HepG2 (cell line): ENCODE measurements around the gene SH3BP5. TPM values are rescaled to one million over a fixed set of nuclear protein-coding genes. Genes with fewer than 3 reads are reported as not detected.

Experiments used
- BRD4 ChIP-seq: sonication (generic); formaldehyde crosslinking; IDR thresholded peaks from 2 replicates; pipeline ENCODE4 v1.4.0; 2020; ENCODE audit warnings: missing genetic modification reagents
- GPBP1L1 ChIP-seq: sonication (generic); formaldehyde crosslinking; IDR thresholded peaks from 2 replicates; pipeline ENCODE4 v1.5.0; 2020; ENCODE audit warnings: mild to moderate bottlenecking, missing genetic modification reagents
- KAT2B ChIP-seq: fragments of 150-350 bp; IDR thresholded peaks from 2 replicates; pipeline ENCODE4 v1.6.1; 2014; ENCODE audit warnings: low read depth, low read length, borderline replicate concordance
- MTF1 ChIP-seq: sonication (generic); formaldehyde crosslinking; IDR thresholded peaks from 2 replicates; pipeline ENCODE4 v1.5.0; 2020; ENCODE audit warnings: missing genetic modification reagents
- NKX3-1 ChIP-seq: sonication (generic); formaldehyde crosslinking; IDR thresholded peaks from 2 replicates; pipeline ENCODE4 v1.5.0; 2020; ENCODE audit warnings: missing genetic modification reagents
- PTBP1 ChIP-seq: fragments of 200-400 bp; formaldehyde crosslinking; IDR thresholded peaks from 2 replicates; pipeline ENCODE4 v1.6.1; 2018; ENCODE audit warnings: low read length, low read depth; ENCODE audit not compliant: poor library complexity, severe bottlenecking
- TEF ChIP-seq: sonication (generic); formaldehyde crosslinking; IDR thresholded peaks from 2 replicates; pipeline ENCODE4 v1.5.0; 2020; ENCODE audit warnings: missing genetic modification reagents
- THAP9 ChIP-seq: sonication (generic); formaldehyde crosslinking; IDR thresholded peaks from 2 replicates; pipeline ENCODE4; 2020; ENCODE audit warnings: missing genetic modification reagents, mild to moderate bottlenecking, borderline replicate concordance
- XRCC5 ChIP-seq: fragments of 200-400 bp; formaldehyde crosslinking; optimal IDR thresholded peaks from 2 replicates; pipeline ENCODE3; 2017; ENCODE audit warnings: mild to moderate bottlenecking, low read length
- ZFX ChIP-seq: sonication (generic); formaldehyde crosslinking; IDR thresholded peaks from 2 replicates; pipeline ENCODE4 v1.4.0; 2020; ENCODE audit warnings: mild to moderate bottlenecking, low read depth, missing genetic modification reagents, moderate library complexity
- ZNF280D ChIP-seq: sonication (generic); formaldehyde crosslinking; IDR thresholded peaks from 2 replicates; pipeline ENCODE4 v1.5.1; 2020; ENCODE audit warnings: mild to moderate bottlenecking, missing genetic modification reagents
- ZNF878 ChIP-seq: sonication (generic); formaldehyde crosslinking; IDR thresholded peaks from 2 replicates; pipeline ENCODE4 v1.8.1; 2023; ENCODE audit warnings: mild to moderate bottlenecking, missing genetic modification reagents, moderate library complexity
- polyA plus RNA-seq, 8 experiments: library from polyadenylated mRNA; depleted of rRNA in 3 of 8; stranded (reverse) in 7 of 8; unstranded in 1 of 8; fragments of >200 nt; fragmentation: Illumina TruSeq in 4 of 8; extraction: Trizol in 4 of 8; gene quantifications; 2 replicates each; pipeline versions ENCODE4 v1.2.1 to v1.2.3, GENCODE V29; 2011 to 2016; ENCODE audit warnings: low read depth in 4 of 8, missing spikeins in 1 of 8, mixed read lengths in 1 of 8; ENCODE audit not compliant: insufficient read depth in 1 of 8
- total RNA-seq, 5 experiments: library from RNA; depleted of rRNA; stranded (reverse); fragments of >200 nt; fragmentation: Illumina TruSeq; extraction: Trizol; gene quantifications; 2 replicates each; pipeline ENCODE4 v1.2.3, GENCODE V29; 2016; ENCODE audit warnings: low read depth in 1 of 5
- TF ChIP-seq, protein P1 (sequence below), 2 experiments: IDR thresholded peaks; 2 replicates each; pipeline ENCODE4 v1.6.1; 2011 to 2012; ENCODE audit warnings: low read length in 2 of 2, borderline replicate concordance in 1 of 2, low read depth in 1 of 2, mild to moderate bottlenecking in 1 of 2, moderate library complexity in 1 of 2

The SH3BP5 gene
- total and polyA plus RNA-seq, 2 of the 13 experiments (the other 11 are each of a cell fraction or from before 2014, with no cell fraction given), result 0.09 to 0.16 TPM

GRCh38 chr3:15205934-15206661 is 126.3 kb downstream of the SH3BP5 start, which contains the start of gene CAPN7 (continued):
- TF ChIP-seq THAP9 (CRISPR knock-in tag) (peak; percentile 87), PTBP1 (no peak), NKX3-1 (CRISPR knock-in tag) (peak; percentile 58; the same call in 1 of the 2 replicates), BRD4 (peak; percentile 54; the same call in 1 of the 2 replicates), ZFX (CRISPR knock-in tag) (peak; percentile 96), GPBP1L1 (CRISPR knock-in tag) (no peak), XRCC5 (peak; percentile 25), KAT2B (no peak), MTF1 (CRISPR knock-in tag) (peak; percentile 85; the same call in 1 of the 2 replicates), ZNF280D (CRISPR knock-in tag) (no peak), TEF (peak; percentile 16; the same call in 1 of the 2 replicates), ZNF878 (no peak)
- TF ChIP-seq, protein P1, sequence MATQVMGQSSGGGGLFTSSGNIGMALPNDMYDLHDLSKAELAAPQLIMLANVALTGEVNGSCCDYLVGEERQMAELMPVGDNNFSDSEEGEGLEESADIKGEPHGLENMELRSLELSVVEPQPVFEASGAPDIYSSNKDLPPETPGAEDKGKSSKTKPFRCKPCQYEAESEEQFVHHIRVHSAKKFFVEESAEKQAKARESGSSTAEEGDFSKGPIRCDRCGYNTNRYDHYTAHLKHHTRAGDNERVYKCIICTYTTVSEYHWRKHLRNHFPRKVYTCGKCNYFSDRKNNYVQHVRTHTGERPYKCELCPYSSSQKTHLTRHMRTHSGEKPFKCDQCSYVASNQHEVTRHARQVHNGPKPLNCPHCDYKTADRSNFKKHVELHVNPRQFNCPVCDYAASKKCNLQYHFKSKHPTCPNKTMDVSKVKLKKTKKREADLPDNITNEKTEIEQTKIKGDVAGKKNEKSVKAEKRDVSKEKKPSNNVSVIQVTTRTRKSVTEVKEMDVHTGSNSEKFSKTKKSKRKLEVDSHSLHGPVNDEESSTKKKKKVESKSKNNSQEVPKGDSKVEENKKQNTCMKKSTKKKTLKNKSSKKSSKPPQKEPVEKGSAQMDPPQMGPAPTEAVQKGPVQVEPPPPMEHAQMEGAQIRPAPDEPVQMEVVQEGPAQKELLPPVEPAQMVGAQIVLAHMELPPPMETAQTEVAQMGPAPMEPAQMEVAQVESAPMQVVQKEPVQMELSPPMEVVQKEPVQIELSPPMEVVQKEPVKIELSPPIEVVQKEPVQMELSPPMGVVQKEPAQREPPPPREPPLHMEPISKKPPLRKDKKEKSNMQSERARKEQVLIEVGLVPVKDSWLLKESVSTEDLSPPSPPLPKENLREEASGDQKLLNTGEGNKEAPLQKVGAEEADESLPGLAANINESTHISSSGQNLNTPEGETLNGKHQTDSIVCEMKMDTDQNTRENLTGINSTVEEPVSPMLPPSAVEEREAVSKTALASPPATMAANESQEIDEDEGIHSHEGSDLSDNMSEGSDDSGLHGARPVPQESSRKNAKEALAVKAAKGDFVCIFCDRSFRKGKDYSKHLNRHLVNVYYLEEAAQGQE (IDR thresholded peaks at IDR 0.05; ENCODE audit: borderline replicate concordance in 1 of 2, low read depth in 1 of 2, low read length in 2 of 2), result peak in 1 of 2 experiments; percentile 28; a peak in 1 of 4 replicates
